GM21737 (cell line): Measurements from ENCODE around the gene MRPL17.
"Not testable (repeated sequence)": the region's sequence is repeated elsewhere in the genome, so short reads cannot be mapped to it uniquely, and the experiment has no call there.

Experiments
- ATAC-seq: cut with Tn5 transposase; IDR thresholded peaks from one replicate; pipeline ENCODE4 v1.9.1; 2021; ENCODE audit warnings: mild to moderate bottlenecking, moderate library complexity; ENCODE audit not compliant: unreplicated experiment

The MRPL17 gene

GRCh38 chr11:6682936-6683861, at the start of gene MRPL17:
MRPL17 (minus strand) TSS chr11:6683340; CDS start chr11:6683296, 44 bp downstream.
- peak; percentile 93 for ATAC-seq

DNA sequence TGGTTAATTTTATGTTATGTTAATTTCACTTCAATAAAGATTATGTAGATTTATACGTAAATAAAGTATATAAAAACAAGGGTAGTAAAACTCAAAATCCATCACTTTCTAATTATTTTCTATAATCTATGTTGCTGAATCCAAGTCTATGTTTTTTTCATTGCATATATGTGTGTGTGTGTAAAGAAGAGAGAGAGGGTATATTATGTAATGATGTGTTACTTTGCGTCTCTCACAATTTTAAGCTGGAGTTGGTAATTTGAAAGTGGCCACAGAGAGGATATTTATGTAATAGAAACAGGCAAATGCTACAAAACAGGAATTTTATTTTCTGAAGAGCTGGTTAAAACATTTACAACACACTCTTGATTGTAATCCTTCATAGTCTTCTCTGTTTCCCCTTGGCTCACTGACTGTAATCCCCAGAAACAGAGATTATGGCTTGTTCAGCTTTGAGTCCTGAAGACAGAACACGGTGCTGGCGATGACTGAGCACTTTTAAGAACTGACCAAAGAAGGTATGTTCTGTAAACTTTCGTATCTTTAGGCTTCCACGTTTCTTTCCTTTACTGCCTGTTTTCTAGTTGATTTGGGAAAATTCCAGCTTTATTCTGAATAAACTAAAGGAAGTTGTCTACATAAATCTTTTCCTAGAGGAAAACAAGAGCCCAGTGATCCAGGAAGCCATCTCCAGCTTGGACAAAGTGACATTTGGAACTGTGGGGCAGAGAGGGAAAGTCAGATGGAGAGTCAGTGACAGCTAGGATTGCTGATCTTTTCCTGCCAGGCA, 45.0 kb upstream of the MRPL17 start:
- no peak for ATAC-seq

DNA sequence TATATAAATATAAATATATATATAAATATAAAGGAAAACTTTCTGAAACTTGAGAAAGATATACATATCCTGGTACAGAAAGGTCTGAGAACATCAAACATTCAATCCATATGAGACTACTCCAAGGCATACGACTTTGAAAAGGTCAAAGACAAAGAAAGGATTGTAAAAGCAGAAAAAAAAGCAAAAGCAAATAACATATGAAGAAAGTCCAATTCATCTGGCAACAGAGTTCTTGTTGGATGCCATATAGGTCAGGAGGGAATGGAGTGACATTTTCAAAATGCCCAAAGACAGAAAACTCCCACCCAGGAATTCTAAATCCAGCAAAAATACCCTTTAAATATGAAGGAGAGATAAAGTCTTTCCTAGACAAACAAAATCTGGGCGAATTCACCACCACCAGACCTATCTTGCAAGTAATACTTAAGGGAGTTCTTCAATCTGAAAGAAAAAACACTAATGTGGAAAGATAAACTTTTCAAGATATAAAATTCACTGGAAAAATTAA, 42.3 kb upstream of the MRPL17 start:
- ATAC-seq: no peak

DNA sequence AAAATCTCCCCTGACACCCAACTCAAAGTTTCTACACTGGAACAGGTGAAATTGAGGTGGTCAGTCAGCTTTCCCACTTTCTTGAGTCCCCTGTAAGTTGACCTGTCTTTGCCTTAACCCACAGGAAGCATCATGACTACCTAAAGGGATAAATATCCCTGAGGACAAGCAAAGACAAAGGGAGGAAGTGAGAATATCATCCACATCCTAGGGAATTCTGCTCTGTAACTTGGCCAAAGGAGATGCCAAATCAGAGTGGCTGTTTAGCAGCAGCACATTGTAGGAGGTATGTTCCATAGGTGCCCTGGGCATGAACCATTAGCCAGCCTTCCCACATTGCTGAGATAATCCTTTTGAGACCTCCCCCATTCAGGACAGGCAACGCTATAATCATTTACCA, 40.9 kb upstream of the MRPL17 start:
- no peak for ATAC-seq

DNA sequence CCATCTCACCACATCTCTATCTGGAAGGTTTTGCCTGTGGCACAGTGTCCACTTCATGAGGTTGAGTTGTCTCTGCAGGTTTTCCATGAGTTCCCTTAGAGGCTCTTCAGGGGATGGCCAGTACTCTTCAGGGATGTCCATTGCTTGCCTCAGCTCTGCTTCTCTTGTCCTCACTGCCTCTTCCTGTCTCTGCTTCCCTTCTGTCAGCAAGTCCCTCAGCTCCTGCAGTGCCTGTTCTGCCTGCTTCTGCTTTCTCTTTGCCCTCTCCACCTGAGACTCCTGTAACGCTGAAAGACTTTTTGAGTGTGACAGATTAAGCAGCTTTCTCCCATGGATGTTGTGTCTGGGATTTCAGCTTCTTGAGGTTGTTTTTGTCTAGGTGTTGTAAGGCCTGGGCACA, 38.2 kb upstream of the MRPL17 start:
- no peak for ATAC-seq

DNA sequence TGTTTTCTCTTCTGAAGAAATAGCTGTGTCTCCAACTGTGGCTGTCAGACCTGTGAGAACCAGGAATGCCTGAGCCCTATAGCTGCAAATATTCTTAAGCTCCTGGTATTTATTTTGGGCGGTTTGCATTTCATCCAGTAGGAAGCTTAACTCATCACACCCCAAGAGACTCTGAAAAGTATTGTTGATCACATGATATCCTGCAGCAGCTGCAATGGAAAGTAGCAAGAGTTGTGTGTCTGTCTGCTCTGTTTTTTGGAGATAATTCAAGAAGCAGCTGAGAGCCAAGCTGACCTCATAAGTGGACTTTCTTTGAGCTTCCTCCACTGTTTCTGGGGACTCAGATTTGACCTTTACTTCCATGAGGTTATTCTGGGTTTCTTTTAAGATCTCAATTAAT, 36.4 kb upstream of the MRPL17 start:
- no peak for ATAC-seq

GRCh38 chr11:6717426-6717825, 34.3 kb upstream of the MRPL17 start:
- no peak for ATAC-seq

DNA sequence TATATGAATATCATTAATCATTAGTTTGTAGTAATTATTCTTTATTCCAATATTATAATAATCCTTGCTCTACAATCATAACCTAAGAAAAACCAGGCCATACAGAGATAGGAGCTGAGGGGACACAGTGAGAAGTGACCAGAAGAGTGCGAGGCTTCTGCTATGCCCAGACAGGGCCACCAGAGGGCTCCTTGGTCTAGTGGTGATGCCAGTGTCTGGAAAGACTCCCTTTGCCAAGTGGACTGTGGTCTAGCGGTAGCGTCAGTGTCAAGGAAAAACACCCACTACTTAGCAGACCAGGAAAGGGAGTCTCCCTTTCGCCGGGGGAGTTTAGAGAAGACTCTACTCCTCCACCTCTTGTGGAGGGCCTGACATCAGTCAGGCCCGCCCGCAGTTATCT, 28.4 kb upstream of the MRPL17 start:
- not testable (repeated sequence) for ATAC-seq

DNA sequence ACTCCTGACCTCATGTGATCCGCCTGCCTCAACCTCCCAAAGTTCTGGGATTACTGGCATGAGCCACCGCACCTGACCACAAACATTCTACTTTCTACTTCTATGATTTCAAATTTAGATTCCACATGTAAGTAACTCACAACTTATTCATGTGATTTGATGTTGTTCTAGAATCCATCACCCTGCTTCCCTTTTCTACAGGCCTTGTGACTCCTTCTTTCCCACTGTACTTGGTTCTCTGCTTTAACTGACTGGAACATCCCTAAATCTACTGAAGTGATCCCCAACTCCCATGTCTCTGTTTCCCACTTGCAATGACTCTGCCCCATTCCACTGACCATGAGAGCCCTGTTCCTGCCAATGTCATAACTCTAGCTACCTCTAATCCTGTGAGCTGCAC, 25.7 kb upstream of the MRPL17 start:
- no peak for ATAC-seq

DNA sequence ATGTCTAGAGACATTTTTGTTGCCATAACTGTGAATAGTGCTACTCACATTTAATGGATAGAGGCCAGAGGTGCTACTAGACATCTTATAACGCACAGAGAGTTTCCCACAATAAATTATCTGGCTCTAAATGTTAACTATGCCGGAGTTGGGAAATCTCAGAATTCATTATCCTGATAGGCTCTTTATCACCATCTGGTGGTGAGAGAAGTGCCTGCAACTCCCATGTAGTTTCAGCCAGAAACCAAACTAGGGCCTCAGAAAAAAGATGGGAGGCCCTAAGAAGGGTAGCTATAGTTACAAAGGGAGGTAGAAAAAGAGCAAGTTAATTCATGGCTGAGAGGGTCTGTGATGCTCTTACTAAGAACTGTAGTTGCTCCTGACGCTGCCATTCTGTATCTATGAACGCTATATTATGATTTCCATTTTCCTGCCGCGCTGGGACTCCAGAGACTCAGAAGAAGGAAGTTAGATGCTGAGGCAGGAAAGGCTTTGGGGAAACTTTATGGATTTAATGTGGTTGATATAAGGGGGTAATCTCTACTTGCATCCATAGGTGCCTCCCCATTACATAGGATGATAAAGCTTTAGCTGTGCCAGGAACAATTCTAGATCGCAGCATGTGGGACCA, 22.9 kb upstream of the MRPL17 start:
- no peak for ATAC-seq

DNA sequence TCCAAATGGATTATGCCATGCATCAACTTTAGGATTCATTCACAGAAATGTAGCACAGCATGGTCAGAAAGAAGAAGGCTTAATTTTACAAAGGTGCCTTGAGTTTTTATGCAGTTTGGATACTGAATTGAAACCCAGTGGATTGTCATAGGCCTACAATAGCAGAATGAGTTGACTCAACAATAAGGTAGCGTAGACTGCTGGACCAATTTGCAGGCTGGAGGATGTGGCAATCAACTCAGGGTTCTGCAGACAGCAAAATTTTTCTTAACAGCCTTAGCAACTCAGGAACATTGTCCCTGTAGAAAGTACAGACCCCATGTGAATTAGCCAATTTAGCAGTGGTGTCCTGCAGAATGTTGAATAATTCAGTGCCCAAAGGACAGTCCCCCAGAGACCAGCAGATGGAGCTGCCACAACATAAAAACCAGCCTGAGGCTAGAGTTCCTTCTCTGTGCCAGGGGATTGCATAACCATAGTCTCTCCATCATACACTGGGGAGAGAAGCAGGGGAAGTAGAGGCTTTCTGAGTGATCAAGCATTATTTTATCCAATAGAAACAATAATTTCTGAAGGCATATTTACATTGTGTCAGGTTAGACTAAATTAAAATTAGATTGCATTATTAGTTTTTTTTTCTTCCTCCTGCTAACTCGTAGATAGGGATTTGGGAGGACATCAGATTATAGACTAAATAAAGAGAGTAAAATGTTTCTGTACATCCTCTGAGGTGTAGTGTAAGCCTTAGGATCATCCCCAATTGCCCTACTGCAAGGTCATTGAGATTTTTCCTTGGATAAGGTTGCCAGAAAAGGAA, 20.3 kb upstream of the MRPL17 start:
- no peak for ATAC-seq

DNA sequence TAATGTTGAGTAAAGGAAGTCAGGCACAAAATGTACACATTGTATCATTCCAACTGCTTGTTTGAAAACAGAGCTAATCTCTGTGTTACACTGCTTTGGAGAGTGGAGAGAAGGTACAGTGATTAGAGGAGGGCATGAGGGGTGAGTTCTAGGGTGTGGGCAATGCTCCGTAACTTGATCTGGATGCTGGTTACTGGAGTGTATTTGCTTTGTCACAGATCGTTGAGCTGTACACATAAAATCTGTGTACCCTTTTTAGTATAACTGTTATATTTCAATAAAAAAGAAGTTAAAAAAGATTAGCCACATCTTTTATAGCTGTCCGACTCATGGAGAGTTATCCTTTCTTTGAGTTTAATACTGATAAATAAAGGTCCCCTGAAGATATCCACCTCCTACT, 18.8 kb upstream of the MRPL17 start:
- ATAC-seq: not testable (repeated sequence)

DNA sequence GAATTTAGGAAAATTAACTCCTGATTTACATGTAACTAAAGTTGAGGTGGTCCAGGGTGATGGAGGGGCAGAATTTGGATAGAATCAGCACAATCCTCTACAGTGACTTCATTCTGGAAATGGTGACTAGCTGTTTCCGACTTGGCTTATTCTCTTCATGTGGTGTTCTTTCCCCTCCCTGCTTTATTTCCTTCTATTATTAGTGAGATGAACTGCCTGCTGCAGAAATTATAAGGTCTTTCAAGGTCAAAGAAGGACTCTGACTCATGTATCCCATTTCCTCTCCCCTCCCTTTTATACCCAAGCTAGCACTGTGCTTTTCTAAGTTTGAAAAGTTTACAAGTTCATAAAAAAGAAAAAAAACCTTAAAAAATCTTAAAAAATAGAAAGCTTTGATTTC, 12.2 kb upstream of the MRPL17 start:
- no peak for ATAC-seq

DNA sequence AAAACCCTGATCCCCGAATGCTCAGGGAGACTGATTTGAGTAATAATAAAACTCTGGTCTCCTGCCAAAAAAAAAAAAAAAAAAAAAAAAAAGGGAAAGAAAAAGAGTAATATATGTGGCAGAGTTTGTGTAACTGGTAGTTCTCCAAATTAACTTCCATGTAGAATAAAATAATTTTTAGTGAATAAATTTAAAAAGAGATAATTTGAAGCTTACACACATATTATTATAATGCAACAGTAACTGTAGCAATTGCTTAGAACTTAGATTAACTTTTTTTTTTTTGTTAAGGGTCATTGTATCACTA, 11.0 kb upstream of the MRPL17 start:
- ATAC-seq: no peak

DNA sequence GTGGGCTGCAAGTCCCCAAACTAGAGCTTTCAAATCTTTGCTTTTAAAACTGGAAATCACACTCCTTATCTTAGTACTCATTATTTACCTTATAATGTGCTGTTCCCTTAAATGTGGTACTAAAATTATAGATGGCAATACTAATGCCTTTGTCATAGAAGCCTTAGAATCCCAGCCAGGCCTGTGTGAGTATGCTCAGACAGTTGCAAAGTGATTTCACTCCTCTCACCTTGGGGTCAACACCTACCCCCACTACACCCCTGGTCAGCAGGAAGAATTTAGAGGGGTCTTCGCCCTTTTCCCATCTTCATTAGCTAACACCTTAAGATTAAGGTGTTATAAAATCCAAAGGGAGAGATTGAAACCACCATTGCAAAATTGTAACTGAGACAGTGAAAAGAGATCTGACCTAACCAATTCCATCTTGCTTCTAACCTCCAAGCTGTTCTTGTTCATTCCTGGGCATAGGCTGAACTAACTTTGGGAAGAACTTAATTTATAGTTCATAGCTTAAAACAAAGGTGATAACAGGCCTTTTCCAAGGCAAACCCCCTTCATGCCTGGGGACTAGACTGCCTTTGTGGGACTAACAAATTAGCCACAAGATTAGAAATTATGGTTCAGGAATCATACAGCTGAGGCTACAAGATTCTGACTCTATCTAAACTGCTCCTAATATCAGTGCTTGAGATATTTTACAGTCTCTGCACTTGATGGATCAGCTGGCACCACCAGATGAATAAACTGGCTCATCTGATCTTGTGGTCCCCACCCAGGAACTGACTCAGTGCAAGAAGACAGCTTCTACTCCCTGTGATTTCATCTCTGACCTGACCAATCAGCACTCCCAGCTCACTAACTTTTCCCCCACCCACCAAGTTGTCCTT, 10.4 kb upstream of the MRPL17 start:
- ATAC-seq: no peak

DNA sequence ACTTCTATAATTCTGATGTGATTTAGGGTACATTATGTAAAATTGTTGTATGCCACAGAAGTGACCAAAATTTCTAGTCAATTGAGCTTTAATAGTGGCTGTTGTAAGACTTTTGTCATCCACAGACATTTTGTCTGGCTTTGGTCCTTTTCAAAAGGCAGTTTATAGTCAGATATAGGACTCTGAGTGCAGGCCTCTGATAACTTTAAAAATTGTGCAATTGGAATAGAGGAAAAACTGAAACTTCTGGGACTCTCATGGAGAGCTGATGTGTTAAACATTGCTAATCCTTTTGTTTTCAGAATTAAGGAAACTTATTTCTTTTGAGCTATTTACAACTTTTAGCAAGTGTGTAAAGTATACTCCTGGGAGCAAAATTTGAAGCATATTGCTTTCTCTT, 9.0 kb upstream of the MRPL17 start:
- no peak for ATAC-seq

GRCh38 chr11:6690431-6691132, 7.4 kb upstream of the MRPL17 start:
- not testable (repeated sequence) for ATAC-seq

GRCh38 chr11:6687876-6688275, 4.7 kb upstream of the MRPL17 start:
- no peak for ATAC-seq

DNA sequence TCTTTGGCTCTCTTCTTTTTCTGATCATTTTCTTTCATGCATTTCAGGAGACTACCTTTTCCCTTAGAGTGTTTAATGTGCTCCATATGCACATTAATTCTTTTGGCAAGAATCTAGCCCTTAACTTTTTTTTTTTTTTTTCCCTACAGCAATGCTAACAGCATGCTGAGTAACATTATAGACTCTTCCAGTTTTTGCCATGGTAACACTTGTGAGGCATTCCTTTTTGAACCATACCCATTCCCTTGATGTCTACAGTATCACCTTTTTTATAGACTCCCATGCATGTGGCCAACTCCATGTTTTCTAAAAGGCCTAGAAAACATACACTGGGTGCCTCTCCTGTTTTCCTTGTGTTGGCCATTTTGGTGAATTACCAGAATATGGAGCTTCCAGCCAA, 2.9 kb upstream of the MRPL17 start:
- ATAC-seq: no peak
